KOPT-K1 (cell line): ENCODE results near the gene SLC7A14.

Source experiments
- H3K27ac ChIP-seq: fragments of 200-600 bp; sonication (generic); 2 replicates; pipeline ENCODE4 v1.5.1; 2016; ENCODE audit warnings: antibody characterized with exemption, mild to moderate bottlenecking, low read depth, low read length; ENCODE audit not compliant: poor library complexity, severe bottlenecking
- H3K36me3 ChIP-seq: fragments of 200-600 bp; sonication (generic); 2 replicates; pipeline ENCODE4 v1.5.1; 2017; ENCODE audit warnings: antibody characterized with exemption, mild to moderate bottlenecking, low read length, moderate library complexity; ENCODE audit not compliant: insufficient read depth
- H3K9me3 ChIP-seq: fragments of 200-600 bp; sonication (generic); 2 replicates; pipeline ENCODE4 v1.5.1; 2017; ENCODE audit warnings: antibody characterized with exemption, low read length, mild to moderate bottlenecking; ENCODE audit not compliant: insufficient read depth, poor library complexity, severe bottlenecking

The SLC7A14 gene

DNA sequence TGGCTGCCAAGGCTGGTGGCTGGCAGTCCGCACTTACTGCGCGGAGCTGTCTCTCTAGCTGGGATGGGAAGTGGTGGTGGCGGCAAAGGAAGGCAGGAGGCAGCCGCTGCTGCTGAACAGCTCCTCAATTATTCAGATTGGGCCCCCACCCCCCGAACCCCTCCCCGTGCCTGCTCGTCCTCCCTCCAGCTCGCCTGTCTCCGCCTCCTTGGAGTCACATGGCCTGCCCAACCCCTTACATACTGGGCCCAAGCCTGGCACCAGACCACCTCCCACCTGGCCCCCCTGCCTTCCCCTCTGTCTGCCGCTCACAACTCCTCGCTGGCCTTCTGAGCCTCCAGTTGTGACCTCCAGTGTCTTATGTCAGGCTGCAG lies at the start of gene SLC7A14:
TSS of gene SLC7A14 (minus strand) at position 139 of the 374 bp plus-strand sequence. CDS start 59,139 bp downstream, outside the sequence.
- H3K9me3 ChIP-seq: peaks cover 4% of the 10 kb centered on the region
- H3K36me3 ChIP-seq: no peaks in the 10 kb centered on the region
- H3K27ac ChIP-seq: no peak within 1 kb of the TSS

DNA sequence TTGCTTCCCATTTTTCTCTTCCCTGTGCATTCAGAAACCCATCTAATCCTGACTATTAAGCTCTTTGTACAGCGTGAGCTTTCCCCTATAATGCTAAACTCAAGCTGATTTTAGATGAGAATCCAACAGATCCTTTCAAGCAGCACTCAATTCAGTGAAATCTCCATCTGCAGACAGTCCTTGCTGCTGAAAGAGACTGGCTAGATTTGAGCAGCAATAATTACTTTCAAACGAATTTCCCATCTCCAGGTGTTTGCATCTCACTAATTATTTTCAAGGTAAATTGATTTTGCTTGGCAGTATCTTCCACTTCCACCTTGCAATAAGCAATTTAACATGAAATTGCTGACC lies 49.5 kb upstream of the SLC7A14 start:
- Histone ChIP-seq H3K9me3 (no peaks in the 10 kb centered on the region), H3K36me3 (no peaks in the 10 kb centered on the region), H3K27ac (no peak overlapping the region)

DNA sequence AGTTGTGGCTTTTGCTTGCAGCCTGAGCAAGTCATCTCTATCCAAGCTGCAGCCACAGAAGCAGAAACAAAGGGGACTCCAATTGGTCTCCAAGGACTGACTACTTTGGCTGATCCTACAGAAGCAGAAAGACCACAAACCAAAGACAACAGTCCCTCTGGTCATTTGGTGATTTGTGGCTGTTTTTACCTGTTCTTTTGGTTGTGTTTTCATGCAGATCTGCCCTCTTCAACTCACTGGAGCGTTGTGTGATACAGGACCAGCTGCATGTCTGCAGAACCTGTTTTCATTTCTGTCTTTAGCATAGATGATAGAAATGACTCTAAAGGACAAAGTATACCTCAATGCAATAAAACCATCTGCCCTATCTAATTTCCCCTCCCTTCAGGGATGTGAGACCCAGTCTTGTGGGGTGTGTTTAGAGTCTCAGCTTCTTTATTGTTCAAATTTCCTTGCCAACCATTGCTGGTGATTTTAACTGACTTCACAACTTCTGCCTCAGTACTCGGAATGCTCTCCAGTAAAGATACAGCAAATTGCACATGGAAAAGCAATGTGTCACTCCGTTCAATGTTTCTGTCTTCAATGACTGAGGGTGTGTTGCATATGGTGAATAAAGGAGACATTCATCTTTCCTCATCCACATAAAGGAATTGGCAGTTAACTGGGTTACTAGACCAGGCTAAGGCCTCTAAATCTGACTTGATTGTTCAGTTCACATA lies 48.9 kb upstream of the SLC7A14 start:
- no peak overlapping the region for H3K27ac ChIP-seq
- H3K9me3 ChIP-seq: no peaks in the 10 kb centered on the region

DNA sequence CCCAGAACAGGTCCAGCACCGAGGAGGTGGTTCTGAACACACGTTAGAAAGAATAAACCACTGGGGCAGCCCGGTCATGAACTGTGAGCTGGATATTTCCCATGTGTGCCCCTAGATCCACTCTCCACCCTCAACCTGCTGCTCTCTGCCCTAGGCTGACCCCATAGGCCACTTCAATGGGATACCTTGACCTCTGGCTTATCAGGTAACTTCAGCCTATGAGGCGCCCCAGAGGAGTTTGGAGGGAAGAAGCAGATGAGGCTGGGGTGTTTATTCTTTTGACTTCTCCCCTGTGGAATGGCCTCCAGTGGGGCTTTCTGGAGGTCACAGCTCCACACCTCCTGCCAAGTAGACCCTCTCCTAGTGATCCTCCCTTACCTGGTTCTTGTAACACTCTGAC lies 47.7 kb upstream of the SLC7A14 start:
- Histone ChIP-seq H3K36me3 (no peaks in the 10 kb centered on the region), H3K9me3 (no peaks in the 10 kb centered on the region), H3K27ac (no peak overlapping the region)

More for the DNA sequence above, 48.9 kb upstream of the SLC7A14 start:
- H3K36me3 ChIP-seq: no peaks in the 10 kb centered on the region

GRCh38 chr3:170632780-170633179 lies 46.9 kb upstream of the SLC7A14 start:
- H3K9me3 ChIP-seq: no peaks in the 10 kb centered on the region
- no peak overlapping the region for H3K27ac ChIP-seq
- H3K36me3 ChIP-seq: no peaks in the 10 kb centered on the region

GRCh38 chr3:170631755-170632488 lies 46.0 kb upstream of the SLC7A14 start:
- Histone ChIP-seq H3K9me3 (no peaks in the 10 kb centered on the region), H3K27ac (no peak overlapping the region), H3K36me3 (no peaks in the 10 kb centered on the region)

DNA sequence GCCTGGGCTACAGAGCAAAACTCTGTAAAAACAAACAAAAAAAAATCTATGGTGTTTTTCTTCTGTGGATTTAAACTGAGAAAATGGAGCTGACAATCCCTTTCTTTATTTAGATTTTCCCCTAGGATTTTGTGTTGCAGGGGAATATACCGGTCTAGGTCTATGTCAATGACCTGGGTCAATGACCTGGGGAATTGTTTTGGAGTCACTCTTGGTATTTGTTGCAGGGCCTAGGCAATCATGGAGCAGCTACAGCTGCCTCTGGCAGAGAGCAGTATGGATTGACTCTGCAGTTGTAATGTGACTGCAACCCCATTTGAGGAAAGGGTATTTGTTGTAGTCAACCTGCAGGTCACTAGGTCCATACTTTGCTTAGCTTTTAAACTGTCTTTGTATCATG lies 37.6 kb upstream of the SLC7A14 start:
- Histone ChIP-seq H3K36me3 (no peaks in the 10 kb centered on the region), H3K9me3 (no peaks in the 10 kb centered on the region), H3K27ac (no peak overlapping the region)

- Histone ChIP-seq H3K36me3 (no peaks in the 10 kb centered on the region), H3K27ac (no peak overlapping the region), H3K9me3 (no peaks in the 10 kb centered on the region)
Measured at GRCh38 chr3:170622369-170623159, 36.7 kb upstream of the SLC7A14 start.

GRCh38 chr3:170621256-170621655 lies 35.4 kb upstream of the SLC7A14 start:
- Histone ChIP-seq H3K9me3 (no peaks in the 10 kb centered on the region), H3K36me3 (no peaks in the 10 kb centered on the region), H3K27ac (no peak overlapping the region)

DNA sequence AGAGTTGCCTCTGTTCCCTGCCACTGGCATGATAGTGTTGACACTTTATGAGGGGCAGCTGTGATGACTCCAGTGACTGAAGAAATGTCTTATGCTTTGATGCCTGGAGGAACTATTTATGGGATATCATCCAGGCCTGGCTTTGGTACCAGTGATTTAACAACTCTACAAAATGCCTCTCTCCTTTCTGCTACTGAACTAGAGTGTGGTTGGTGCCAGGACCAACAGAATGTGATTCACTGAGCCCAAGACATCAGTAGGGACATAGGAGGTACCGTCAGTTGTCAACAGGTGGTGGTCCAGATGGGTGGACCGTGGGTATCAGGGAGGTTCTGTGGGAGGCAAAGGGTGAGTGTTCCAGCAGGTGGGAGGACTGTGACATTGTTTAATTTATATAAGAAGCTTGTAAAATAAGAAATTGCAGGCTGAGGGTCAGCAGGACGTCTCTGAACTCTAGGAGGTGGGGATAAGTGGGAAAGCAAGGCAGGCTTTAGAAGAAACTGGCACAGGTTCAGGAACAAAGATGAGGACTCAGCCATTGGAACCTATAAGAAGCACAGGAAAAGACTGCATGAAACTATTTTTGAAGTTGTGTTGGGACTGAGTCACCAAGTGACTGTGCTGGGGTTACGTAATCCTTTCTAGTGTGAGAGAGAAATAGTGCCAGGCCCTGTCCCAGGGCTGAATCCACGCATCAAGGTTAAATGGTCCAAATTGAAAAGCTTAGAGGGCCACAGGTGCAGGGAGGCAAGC lies 28.5 kb upstream of the SLC7A14 start:
- Histone ChIP-seq H3K9me3 (no peaks in the 10 kb centered on the region), H3K36me3 (no peaks in the 10 kb centered on the region), H3K27ac (no peak overlapping the region)

- no peak overlapping the region for H3K27ac ChIP-seq
- no peaks in the 10 kb centered on the region for H3K36me3 ChIP-seq
- no peaks in the 10 kb centered on the region for H3K9me3 ChIP-seq
Measured at GRCh38 chr3:170611751-170612150, 25.9 kb upstream of the SLC7A14 start.

DNA sequence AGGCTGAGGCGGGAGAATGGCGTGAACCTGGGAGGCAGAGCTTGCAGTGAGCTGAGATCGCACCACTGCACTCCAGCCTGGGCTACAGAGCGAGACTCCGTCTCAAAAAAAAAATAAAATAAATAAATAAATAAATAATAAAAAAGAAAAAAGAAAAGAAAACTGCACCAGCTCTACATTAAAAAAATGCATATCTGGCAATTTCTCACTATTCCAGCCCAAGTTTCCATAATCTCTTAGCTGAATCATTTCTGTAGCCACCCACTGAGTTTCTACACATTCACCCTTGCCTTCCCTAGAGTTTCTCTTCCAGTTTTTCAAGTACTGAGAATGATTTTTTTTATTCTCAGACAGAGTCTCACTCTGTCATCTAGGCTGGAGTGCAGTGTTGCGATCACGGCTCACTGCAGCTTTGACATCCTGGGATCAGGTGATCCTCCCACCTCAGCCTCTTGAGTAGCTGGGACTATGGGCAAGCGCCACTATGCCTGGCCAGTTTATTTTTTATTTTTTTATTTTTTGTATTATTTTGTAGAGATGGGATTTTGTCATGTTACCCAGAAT lies 24.5 kb upstream of the SLC7A14 start:
- no peaks in the 10 kb centered on the region for H3K9me3 ChIP-seq
- no peaks in the 10 kb centered on the region for H3K36me3 ChIP-seq
- H3K27ac ChIP-seq: no peak overlapping the region

GRCh38 chr3:170608475-170608874 lies 22.6 kb upstream of the SLC7A14 start:
- Histone ChIP-seq H3K9me3 (no peaks in the 10 kb centered on the region), H3K27ac (no peak overlapping the region), H3K36me3 (no peaks in the 10 kb centered on the region)

DNA sequence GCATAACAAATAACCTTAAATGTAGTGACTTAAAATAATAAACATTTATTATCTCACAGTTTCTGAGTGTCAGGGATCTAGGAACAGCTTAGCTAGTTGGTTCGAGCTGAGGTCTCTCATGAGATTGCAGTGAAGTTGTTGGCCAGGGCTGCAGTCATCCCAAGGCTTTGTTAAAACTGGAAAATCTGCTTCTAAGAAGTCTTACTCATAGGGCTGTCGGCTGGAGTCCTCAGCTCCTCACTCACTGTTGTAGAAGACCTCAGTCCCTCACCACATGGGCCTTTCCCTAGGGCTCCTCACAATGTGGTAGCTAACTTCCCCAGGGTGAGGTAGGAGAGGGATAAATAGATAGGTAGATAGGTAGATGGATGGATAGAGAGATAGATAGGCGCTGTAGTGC lies 20.8 kb upstream of the SLC7A14 start:
- Histone ChIP-seq H3K27ac (no peak overlapping the region), H3K36me3 (no peaks in the 10 kb centered on the region), H3K9me3 (no peaks in the 10 kb centered on the region)
